ENCODE results near the gene ABHD8. TPM values are rescaled to one million over a fixed set of nuclear protein-coding genes. Genes with fewer than 3 reads are reported as not detected.
A peak's percentile ranks its signal among the peaks of the same experiment; 100 is the strongest.

ABHD8 gene
- total and polyA plus RNA-seq, 2 donors from 2014 or later = 9.6 to 20.0 TPM

- Histone ChIP-seq H3K36me3 (ENCODE audit: control insufficient read depth in 2 of 3, insufficient read depth in 3 of 3, low read length in 3 of 3) (no peaks in the 10 kb centered on the region), H3K27ac (ENCODE audit: low read depth in 2 of 2, low read length in 2 of 2) (no peak overlapping the region), H3K4me3 (ENCODE audit: low read length in 3 of 3) (no peak overlapping the region), H3K4me1 (ENCODE audit: control insufficient read depth in 2 of 3, insufficient read depth in 2 of 3, low read depth in 1 of 3, low read length in 3 of 3) (peaks cover 0 to 13% (median 0%) of the 10 kb centered on the region in 3 donors), H3K9me3 (ENCODE audit: control insufficient read depth in 2 of 3, insufficient read depth in 1 of 3, low read length in 3 of 3) (no peaks in the 10 kb centered on the region), H3K9ac (ENCODE audit: low read length in 3 of 3) (no peak overlapping the region), H3K27me3 (ENCODE audit: control insufficient read depth, insufficient read depth, low read length) (no peaks in the 10 kb centered on the region)
- intact Hi-C loops (cut with DNase I) = loop anchor here (10.0 kb wide), 1 partner anchor 134 kb away; the partner anchor contains the start of gene NXNL1
- TF ChIP-seq CTCF (IDR thresholded peaks at IDR 0.05; ENCODE audit: borderline replicate concordance, extremely low read depth, insufficient read depth) = no peak
- DNase-seq = no peak
- FAIRE-seq = no peak
Observed at GRCh38 chr19:17330262-17331044, 27.2 kb upstream of the ABHD8 start.

DNA sequence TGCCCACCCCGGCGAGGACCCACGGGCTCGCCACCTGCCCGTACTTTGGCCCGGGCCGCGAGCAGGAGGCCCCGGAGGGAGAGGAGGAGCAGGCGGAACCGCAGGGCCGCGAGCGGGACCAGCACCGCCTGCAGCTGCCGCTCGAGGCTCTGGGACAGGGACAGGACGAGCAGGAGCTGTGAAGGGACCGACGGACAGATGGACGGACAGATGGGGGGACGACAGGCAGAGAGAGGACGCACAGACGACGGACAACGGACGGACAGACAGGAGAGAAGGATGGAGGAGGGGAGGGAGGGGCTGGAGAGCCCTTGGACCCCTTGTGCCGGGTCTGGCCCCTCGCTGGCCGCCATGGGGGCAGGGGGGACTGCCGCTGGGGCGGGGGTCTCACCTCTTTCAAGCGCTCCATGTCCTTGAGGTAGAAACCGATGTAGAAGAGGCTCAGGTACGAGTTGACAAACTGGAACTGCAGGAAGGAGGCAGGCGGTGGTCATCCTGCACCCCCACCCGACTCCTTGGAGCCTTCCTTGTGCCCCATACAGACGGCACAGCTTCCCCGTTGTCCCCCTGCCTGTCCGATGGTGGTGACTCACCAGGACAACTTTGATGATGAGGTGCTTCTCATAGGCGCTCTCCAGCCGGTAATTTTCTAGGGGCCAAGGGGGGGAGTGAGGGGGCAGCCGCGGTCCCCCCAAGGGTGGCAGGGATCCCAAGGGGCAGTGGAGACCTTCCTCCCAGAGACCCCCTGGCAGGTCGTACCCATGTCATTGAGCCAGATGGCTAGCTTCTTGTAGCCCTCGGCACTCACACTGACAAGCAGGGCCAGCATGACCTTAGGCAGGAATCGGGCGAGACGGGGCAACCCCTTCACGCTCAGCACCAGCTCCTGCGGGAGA is 26.4 kb upstream of the ABHD8 start:
- intact Hi-C loops (cut with DNase I) = loop anchor here (10.0 kb wide), 1 partner anchor 135 kb away; the partner anchor contains the start of gene NXNL1
- Histone ChIP-seq H3K4me3 (ENCODE audit: low read length in 3 of 3) (no peak overlapping the region), H3K27ac (ENCODE audit: low read depth in 2 of 2, low read length in 2 of 2) (no peak overlapping the region), H3K9ac (ENCODE audit: low read length in 3 of 3) (no peak overlapping the region), H3K9me3 (ENCODE audit: control insufficient read depth in 2 of 3, insufficient read depth in 1 of 3, low read length in 3 of 3) (no peaks in the 10 kb centered on the region), H3K4me1 (ENCODE audit: control insufficient read depth in 2 of 3, insufficient read depth in 2 of 3, low read depth in 1 of 3, low read length in 3 of 3) (peaks cover 0 to 8% (median 0%) of the 10 kb centered on the region in 3 donors), H3K36me3 (ENCODE audit: control insufficient read depth in 2 of 3, insufficient read depth in 3 of 3, low read length in 3 of 3) (no peaks in the 10 kb centered on the region), H3K27me3 (ENCODE audit: control insufficient read depth, insufficient read depth, low read length) (no peaks in the 10 kb centered on the region)
- FAIRE-seq (no peak), DNase-seq (no peak)
- no peak for TF ChIP-seq CTCF (IDR thresholded peaks at IDR 0.05; ENCODE audit: borderline replicate concordance, extremely low read depth, insufficient read depth)

DNA sequence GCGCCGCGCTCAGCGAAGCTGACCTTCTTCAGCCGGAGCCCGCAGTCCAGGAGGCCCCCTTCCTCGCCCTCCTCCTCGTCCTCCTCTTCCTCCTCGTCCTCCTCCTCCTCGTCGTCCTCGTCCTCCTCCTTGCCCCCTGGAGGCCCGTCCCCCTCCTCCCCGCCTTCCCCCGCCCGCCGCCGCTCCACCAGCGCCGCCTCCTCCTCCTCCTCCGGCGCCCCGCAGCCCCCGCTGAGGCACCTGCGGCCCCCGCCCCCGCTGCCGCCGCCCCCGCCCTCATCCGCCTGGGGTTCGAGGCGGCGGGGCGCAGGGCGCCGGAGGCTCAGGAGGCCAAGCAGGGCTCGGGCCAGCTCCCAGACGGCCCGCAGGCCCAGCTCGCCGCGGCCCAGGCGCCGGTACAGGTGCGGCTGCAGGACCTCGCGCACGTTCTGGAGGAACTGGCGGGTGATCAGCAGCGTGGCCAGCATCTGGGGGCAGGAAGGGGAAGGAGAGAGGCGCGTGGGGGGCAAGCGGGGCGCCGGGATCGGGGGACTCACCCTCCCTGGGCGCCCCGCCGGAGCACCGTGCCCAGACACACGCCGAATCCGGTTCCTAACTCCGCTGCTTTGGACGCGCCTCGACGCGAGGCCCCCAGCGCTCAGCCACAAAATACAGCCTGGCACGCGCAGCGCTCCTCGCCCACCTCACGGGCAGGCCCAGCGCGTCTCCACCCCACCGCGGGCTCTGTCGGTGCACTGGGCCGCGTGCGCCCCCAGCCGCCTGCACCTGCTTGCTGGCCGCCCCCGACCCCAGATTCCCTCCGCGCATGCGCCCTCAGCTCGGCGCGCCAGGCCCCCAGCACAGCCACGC is 25.5 kb upstream of the ABHD8 start:
- Histone ChIP-seq H3K9ac (ENCODE audit: low read length in 3 of 3) (no peak overlapping the region), H3K4me1 (ENCODE audit: control insufficient read depth in 2 of 3, insufficient read depth in 2 of 3, low read depth in 1 of 3, low read length in 3 of 3) (peaks cover 0 to 2% (median 0%) of the 10 kb centered on the region in 3 donors), H3K4me3 (ENCODE audit: low read length in 3 of 3) (peak overlapping the region in 1 of 3 donors; percentile 25), H3K36me3 (ENCODE audit: control insufficient read depth in 2 of 3, insufficient read depth in 3 of 3, low read length in 3 of 3) (no peaks in the 10 kb centered on the region), H3K9me3 (ENCODE audit: control insufficient read depth in 2 of 3, insufficient read depth in 1 of 3, low read length in 3 of 3) (no peaks in the 10 kb centered on the region), H3K27ac (ENCODE audit: low read depth in 2 of 2, low read length in 2 of 2) (no peak overlapping the region), H3K27me3 (ENCODE audit: control insufficient read depth, insufficient read depth, low read length) (no peaks in the 10 kb centered on the region)
- DNase-seq = peak in 1 of 5 donors; percentile 49
- no peak for FAIRE-seq
- intact Hi-C loops (cut with DNase I) = no loop called here
- TF ChIP-seq CTCF (IDR thresholded peaks at IDR 0.05; ENCODE audit: borderline replicate concordance, extremely low read depth, insufficient read depth) = no peak

Measured in kidney (tissue), 14 donors.